Measurements from ENCODE around the gene ISL1.

The ISL1 gene

DNA sequence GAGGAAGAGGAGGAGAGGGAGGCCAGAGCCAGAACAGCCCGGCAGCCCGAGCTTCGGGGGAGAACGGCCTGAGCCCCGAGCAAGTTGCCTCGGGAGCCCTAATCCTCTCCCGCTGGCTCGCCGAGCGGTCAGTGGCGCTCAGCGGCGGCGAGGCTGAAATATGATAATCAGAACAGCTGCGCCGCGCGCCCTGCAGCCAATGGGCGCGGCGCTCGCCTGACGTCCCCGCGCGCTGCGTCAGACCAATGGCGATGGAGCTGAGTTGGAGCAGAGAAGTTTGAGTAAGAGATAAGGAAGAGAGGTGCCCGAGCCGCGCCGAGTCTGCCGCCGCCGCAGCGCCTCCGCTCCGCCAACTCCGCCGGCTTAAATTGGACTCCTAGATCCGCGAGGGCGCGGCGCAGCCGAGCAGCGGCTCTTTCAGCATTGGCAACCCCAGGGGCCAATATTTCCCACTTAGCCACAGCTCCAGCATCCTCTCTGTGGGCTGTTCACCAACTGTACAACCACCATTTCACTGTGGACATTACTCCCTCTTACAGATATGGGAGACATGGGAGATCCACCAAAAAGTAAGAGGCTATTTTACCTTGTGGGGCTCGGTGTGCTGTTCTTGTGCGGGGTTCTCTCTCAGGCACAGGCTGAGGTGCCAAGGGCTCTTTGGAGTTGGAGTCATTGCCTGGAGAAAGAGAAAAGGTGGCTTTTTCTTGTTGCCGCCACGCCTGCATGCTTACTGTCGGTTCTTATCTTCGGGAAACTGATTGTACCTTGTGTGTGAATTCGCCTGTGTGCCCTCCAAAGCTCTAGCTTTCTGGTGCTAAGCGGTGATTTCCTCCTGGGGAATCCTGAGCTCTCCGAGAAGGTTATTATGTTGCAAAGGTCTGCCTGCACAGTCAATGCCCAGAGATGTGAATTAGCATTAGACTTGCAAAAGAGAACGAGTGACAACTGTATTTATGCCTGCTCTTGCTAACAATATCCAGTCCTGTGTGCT, at the start of gene ISL1:
Gene ISL1, plus strand, starts transcription at position 318 of the 991 bp plus-strand sequence. Its CDS starts 224 bp downstream, at position 542.
- peak; percentile 18 for DNase-seq (ENCODE audit: low read depth)
- peak within 1 kb of the TSS; percentile 39 for H3K4me3 ChIP-seq (ENCODE audit: control insufficient read depth, low read depth, low read length)
- TF ChIP-seq, protein P1, sequence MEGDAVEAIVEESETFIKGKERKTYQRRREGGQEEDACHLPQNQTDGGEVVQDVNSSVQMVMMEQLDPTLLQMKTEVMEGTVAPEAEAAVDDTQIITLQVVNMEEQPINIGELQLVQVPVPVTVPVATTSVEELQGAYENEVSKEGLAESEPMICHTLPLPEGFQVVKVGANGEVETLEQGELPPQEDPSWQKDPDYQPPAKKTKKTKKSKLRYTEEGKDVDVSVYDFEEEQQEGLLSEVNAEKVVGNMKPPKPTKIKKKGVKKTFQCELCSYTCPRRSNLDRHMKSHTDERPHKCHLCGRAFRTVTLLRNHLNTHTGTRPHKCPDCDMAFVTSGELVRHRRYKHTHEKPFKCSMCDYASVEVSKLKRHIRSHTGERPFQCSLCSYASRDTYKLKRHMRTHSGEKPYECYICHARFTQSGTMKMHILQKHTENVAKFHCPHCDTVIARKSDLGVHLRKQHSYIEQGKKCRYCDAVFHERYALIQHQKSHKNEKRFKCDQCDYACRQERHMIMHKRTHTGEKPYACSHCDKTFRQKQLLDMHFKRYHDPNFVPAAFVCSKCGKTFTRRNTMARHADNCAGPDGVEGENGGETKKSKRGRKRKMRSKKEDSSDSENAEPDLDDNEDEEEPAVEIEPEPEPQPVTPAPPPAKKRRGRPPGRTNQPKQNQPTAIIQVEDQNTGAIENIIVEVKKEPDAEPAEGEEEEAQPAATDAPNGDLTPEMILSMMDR (IDR thresholded peaks at IDR 0.05; ENCODE audit: control insufficient read depth, insufficient read depth, low read depth, low read length, missing control alignments), result no peak

DNA sequence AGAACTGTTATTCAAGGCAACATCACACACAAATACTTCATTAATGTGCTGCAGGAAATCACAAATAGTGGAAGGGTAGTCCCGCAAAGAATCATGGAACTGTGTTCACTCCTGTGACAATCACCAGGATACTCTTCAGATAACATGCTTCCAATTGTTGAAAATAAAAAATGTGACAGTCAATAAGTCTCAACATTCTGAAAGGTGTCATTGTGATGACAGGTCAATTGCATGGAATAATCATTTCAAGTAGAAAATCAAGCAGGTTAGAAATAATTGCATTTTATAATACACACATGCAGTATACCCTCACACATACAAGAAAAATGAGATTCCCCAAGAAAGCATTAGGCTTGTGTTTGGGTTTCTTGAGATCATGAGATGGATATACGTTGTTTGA, 46.4 kb upstream of the ISL1 start:
- DNase-seq (ENCODE audit: low read depth), result no peak
- H3K4me3 ChIP-seq (ENCODE audit: control insufficient read depth, low read depth, low read length), result no peak overlapping the region
- TF ChIP-seq, protein P1 (IDR thresholded peaks at IDR 0.05; ENCODE audit: control insufficient read depth, insufficient read depth, low read depth, low read length, missing control alignments), result no peak

DNA sequence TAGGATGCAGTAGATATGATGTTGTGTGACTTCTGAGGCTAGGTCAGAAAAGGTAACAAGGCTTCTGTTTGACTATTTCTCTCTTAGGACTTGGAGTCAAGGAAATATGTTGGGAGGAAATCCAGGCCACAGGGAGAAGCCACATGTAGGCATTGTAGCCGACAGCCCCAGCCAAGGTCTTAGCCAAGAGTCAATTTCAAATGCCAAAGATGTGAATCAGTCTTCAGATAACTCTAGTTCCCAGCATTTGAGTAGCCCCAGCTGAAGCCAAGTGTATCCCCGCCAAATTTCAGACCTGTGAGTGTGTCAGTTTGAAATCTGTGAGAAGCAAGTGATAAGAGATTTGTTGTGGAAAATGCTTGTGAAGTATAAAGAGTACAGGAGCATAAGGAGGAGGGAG, 38.1 kb upstream of the ISL1 start:
- DNase-seq (ENCODE audit: low read depth), result no peak
- TF ChIP-seq, protein P1 (IDR thresholded peaks at IDR 0.05; ENCODE audit: control insufficient read depth, insufficient read depth, low read depth, low read length, missing control alignments), result no peak
- H3K4me3 ChIP-seq (ENCODE audit: control insufficient read depth, low read depth, low read length), result no peak overlapping the region

DNA sequence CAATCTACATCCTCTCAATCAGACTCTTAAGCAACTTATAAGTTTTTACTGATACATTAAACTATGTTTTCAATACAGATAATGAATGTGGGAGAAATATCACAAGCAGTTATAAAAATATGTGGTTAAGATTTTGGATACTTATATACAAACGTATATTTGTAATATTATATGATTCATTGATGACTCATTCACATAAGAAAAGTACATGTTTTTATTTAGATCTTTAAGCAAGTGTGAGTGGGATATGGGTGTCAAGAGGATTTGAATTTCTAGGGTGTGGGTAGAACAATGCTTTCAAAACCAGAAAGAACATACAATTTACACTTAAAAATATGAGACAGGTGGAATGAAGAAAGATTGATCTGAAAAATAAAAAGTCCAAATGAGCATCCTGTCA, 36.1 kb upstream of the ISL1 start:
- no peak overlapping the region for H3K4me3 ChIP-seq (ENCODE audit: control insufficient read depth, low read depth, low read length)
- TF ChIP-seq, protein P1 (IDR thresholded peaks at IDR 0.05; ENCODE audit: control insufficient read depth, insufficient read depth, low read depth, low read length, missing control alignments), result no peak
- DNase-seq (ENCODE audit: low read depth), result no peak

DNA sequence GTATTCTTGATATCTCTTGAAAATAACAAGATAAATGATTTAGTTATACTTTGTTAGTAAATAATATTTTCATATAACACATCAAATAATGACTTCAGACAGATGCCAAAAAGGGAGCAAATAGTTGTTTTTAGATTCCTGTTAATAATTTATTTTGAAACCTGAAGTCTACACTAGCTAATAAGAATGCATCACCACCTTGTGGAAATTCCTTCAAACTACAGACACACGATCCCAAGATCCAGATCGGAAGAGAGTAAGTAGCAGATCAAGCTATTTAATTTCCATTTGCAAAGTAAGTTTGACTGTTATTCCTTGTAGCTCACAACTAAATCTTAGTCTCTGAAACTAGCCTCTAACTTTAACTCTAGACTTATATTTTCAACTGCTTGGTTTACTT, 35.5 kb upstream of the ISL1 start:
- H3K4me3 ChIP-seq (ENCODE audit: control insufficient read depth, low read depth, low read length), result no peak overlapping the region
- TF ChIP-seq, protein P1 (IDR thresholded peaks at IDR 0.05; ENCODE audit: control insufficient read depth, insufficient read depth, low read depth, low read length, missing control alignments), result no peak
- DNase-seq (ENCODE audit: low read depth), result no peak

DNA sequence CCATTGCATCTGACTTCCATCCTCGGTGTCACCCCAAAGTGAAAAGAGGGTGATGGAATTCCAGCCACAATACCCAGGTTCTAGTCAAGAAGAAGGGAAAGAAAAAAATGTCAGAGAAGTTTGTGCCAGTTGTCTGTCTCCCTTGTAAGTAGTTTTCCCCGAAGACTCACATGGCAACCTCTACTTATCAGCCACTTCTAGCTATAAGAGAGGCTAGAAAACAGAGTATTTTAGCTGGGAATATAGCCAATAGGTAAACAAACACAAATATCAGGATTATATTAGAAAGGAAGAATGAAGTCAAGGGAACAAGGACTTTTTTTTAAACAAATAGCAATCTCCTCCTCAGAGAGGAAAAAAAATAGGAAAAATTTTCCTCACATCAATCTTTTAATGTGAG, 12.2 kb upstream of the ISL1 start:
- DNase-seq (ENCODE audit: low read depth), result no peak
- no peak overlapping the region for H3K4me3 ChIP-seq (ENCODE audit: control insufficient read depth, low read depth, low read length)
- TF ChIP-seq, protein P1 (IDR thresholded peaks at IDR 0.05; ENCODE audit: control insufficient read depth, insufficient read depth, low read depth, low read length, missing control alignments), result no peak
